DMS53 treated with DMSO at 0.1 percent for 48 hours (cell line): ENCODE measurements around the gene LAG3.

Source experiments
- DNase-seq: peaks from one replicate; lab custom pipeline; 2025; ENCODE audit not compliant: unreplicated experiment; lab: John Stamatoyannopoulos, UW

LAG3 gene

GRCh38 chr12:6821591-6822425 is 49.5 kb downstream of the LAG3 start, which contains the start of gene GPR162:
Gene GPR162, plus strand, starts transcription at chr12:6821821. Its CDS starts 2,078 bp downstream, at chr12:6823899.
- DNase-seq = peak; percentile 66

DNA sequence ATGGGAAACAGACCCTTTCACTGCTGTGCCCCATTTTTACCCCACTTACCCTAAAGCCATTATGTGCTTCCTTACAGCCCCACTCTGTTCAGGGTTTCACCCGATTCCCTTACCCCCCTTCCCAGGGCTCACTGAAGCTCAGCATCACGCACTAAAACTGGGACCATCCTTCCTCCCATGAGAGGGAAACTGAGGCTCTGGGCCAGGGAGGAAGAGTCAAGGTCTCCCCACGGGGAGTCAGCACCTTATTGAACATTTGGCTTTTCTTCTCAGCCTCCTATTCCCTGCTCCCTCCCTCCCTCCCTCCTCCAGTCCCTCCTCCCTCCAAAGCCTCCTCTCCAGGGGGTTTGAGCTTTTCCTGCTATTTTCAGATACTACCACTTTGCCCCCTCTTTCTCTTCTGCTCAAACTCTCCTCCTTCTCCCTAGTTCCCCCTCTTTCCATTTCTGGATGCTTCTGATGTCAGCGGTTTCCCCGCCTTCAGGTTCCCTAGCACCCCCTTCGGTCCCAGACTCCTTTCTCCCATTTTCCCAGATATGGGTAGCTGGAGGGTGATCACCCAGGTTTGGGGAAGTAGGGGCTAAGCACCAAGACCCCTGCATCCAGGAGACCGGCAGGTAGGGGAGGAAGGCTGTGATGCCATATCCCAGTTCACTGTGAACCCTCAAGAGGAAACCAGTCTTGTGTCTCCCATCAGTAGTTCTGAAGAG is 50.3 kb downstream of the LAG3 start:
- DNase-seq = no peak

DNA sequence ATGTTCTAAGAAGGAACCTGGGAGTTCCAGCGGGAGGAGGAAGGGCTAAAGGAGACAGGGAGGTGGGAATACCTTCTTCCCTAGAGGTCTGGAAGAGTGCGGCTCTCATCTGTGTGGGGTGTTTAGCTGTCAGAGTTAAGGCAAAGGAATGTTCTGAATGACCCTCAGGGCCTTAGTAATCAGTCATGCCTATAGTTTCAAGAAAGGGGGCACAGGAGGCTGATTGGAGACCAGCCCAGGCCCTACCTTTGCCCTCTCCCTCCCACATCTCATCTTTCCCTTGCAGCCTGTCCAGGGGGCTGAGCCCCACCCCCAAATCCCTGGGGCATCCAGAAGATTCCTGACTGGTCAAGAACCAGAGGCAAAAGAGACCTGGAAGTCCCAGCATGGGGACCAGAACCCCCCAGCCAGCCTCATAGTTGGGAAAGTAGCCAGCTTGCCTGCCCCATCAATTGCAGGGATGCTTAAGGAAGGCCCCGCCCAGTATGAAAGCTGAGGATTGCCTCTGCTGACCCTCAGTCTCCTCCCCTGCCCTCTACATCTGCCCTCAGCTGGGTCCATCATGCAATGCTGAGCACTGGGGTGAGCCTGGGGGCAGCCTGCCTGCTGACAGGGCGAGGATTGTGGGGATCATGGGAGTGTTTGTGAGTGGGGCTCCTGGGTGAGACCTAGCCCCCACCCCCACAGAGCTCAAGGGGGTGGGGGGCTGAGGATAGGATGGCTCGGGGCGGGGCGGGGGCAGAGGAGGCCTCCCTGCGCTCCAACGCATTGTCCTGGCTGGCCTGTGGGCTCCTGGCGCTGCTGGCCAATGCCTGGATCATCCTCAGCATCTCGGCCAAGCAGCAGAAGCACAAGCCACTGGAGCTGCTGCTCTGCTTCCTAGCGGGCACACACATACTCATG is 51.1 kb downstream of the LAG3 start:
- DNase-seq = no peak

DNA sequence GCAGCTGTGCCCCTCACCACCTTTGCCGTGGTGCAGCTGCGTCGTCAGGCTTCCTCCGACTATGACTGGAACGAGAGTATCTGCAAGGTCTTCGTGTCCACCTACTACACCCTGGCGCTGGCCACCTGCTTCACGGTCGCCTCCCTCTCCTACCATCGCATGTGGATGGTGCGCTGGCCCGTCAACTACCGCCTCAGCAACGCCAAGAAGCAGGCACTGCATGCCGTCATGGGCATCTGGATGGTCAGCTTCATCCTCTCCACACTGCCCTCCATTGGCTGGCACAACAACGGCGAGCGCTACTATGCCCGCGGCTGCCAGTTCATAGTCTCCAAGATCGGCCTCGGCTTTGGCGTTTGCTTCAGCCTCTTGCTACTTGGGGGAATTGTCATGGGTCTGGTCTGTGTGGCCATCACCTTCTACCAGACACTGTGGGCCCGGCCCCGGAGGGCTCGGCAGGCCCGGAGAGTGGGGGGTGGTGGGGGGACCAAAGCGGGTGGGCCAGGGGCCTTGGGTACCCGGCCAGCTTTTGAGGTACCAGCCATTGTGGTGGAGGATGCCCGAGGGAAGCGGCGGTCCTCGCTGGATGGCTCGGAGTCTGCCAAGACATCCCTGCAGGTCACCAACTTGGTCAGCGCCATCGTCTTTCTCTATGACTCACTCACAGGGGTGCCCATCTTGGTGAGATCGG is 51.9 kb downstream of the LAG3 start:
- no peak for DNase-seq

GRCh38 chr12:6824901-6825381 is 52.6 kb downstream of the LAG3 start:
- DNase-seq = no peak

GRCh38 chr12:6825398-6826124 is 53.2 kb downstream of the LAG3 start:
- peak; percentile 95 for DNase-seq

DNA sequence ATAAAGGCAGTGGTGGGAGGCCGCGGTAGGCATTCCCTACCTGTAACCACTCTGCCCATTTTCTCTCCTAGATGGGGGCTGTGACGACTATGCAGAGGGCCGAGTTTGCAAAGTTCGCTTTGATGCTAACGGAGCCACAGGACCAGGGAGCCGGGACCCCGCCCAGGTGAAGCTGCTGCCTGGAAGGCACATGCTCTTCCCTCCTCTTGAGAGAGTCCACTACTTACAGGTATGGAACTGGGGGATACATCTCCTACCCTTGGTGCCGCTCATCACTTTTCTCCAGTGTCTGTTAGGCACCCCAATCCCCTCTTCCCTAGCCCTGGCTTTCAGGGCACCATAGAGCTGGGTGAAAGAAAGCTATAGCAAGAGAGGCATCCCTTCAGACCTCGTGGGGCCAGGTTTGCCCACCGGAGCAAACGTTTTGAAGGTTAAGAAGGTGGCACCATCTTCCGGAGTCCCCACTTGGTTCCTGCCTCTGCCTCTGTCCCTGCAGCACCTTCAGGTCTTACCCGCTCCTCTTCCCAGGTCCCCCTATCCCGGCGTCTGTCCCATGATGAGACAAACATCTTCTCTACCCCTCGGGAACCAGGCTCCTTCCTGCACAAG is 53.9 kb downstream of the LAG3 start:
- no peak for DNase-seq

GRCh38 chr12:6826734-6827436 is 54.6 kb downstream of the LAG3 start:
- no peak for DNase-seq

- DNase-seq = peak; percentile 78
These were observed 55.2 kb downstream of the LAG3 start for GRCh38 chr12:6827437-6827911.
